Psoas muscle (tissue), 8 donors: ENCODE data around the gene FGF21. TPM values are rescaled to one million over a fixed set of nuclear protein-coding genes. Genes with fewer than 3 reads are reported as not detected.
A peak's percentile ranks its signal among the peaks of the same experiment; 100 is the strongest.

Source experiments
- ATAC-seq, 4 donors: fragments of 200-7000 bp; cut with Tn5 transposase; one replicate each; pipeline ENCODE4 v1.9.1; 2020; ENCODE audit warnings: moderate library complexity in 3 of 4, mild to moderate bottlenecking in 2 of 4
- DNase-seq, 2 donors: peaks; one replicate each; pipeline ENCODE4 v3.0.0-alpha.2; 2020
- H3K27ac ChIP-seq: fragments of 200-600 bp; one replicate; pipeline ENCODE4 v1.8.0; 2022
- H3K27me3 ChIP-seq, 3 donors: fragments of 200-600 bp in 1 of 3; one replicate each; pipeline versions ENCODE4 v1.6.1 to v1.8.0; 2013 to 2022; ENCODE audit warnings: low read length in 2 of 3, mild to moderate bottlenecking in 2 of 3, moderate library complexity in 1 of 3; ENCODE audit not compliant: insufficient read depth in 3 of 3
- H3K36me3 ChIP-seq, 2 donors: fragments of 200-600 bp in 1 of 2; one replicate each; pipeline versions ENCODE4 v1.6.1 to v1.8.0; 2013 to 2022; ENCODE audit warnings: low read depth in 1 of 2, mild to moderate bottlenecking in 1 of 2, moderate library complexity in 1 of 2; ENCODE audit not compliant: insufficient read depth in 1 of 2
- H3K4me1 ChIP-seq: fragments of 200-600 bp; one replicate; pipeline ENCODE4 v1.8.0; 2022
- H3K4me3 ChIP-seq: fragments of 200-600 bp; one replicate; pipeline ENCODE4 v1.8.0; 2022; ENCODE audit warnings: mild to moderate bottlenecking
- H3K9me3 ChIP-seq: fragments of 200-600 bp; one replicate; pipeline ENCODE4 v1.8.0; 2022
- CTCF ChIP-seq: fragments of 200-600 bp; IDR thresholded peaks from one replicate; pipeline ENCODE4 v1.8.0; 2022; ENCODE audit warnings: antibody characterized with exemption
- WGBS, 3 donors: extraction: QIAGEN DNeasy Blood & Tissue Kit; methylation state at CpG; one replicate each; pipeline versions ENCODE4 v1.1.6 to v1.1.7; 2013; 5-methylcytosine and 5-hydroxymethylcytosine counted together
- intact Hi-C, 2 donors: fragments of 100-400 bp; cut with DNase I; formaldehyde crosslinking; loops; one replicate each; pipeline versions ENCODE4 v1.11.0 to v1.14.2; 2022
- long read RNA-seq, 2 donors: library from polyadenylated mRNA; unstranded; transcript quantifications; one replicate each; pipeline ENCODE4 v2.0.0, GENCODE V29; 2021
- polyA plus RNA-seq, 3 donors: library from polyadenylated mRNA; stranded (reverse); fragments of 200-250 nt; gene quantifications; one replicate each; pipeline ENCODE4 v1.2.3, GENCODE V29; 2013
- total RNA-seq, 4 donors: library from RNA; stranded (reverse); fragmentation: NEBNext Ultra II Directional in 2 of 4; extraction: Animal tissue kit (Norgen Biotek cat#: 25700) in 2 of 4; gene quantifications; one replicate each; pipeline versions ENCODE4 v1.2.1 to v1.2.4, GENCODE V29; 2021 to 2023
- donor health status: healthy with polysubstance abuse.
- donor health status: DM: no; HTN: no; CAD: no; lungs with moderate emphysema.
- donor health status: Bipolar disorder and iron deficiency.
- donor health status: healthy.
- donor health status: DM: yes; HTN: yes; CAD: no.
- donor health status: DM: no; HTN: no; CAD: no.
- donor health status: DM: no; HTN: no; CAD: no.
- donor health status: DM: yes; HTN: yes; CAD: no.

The FGF21 gene
- total RNA-seq (1 to 10 TPM in 2 of 4 donors, not detected in 2; 1.7 to 6.2 TPM), polyA plus RNA-seq (under 1 TPM in 2 of 3 donors, not detected in 1; 0.06 to 0.31 TPM)
- long read RNA-seq, donor 1: 0 reads
- long read RNA-seq, donor 2: 0 reads

- Histone ChIP-seq H3K27ac (no peak within 1 kb of the TSS), H3K27me3 (no peaks in the 10 kb centered on the region), H3K4me1 (peaks cover 23% of the 10 kb centered on the region), H3K36me3 (no peaks in the 10 kb centered on the region), H3K9me3 (no peaks in the 10 kb centered on the region), H3K4me3 (no peak within 1 kb of the TSS)
- no peak for TF ChIP-seq CTCF
- 40 to 63% (median 43%) methylated on average over 4 of the region's 4 CpGs for WGBS, 3 donors
- intact Hi-C loops: no loop called here
- peak; percentile 60 to 78 for DNase-seq
- peak; percentile 60 to 76 (median 68) for ATAC-seq
Observed at GRCh38 chr19:48755084-48755641, at the start of gene FGF21. FGF21 (plus strand) TSS chr19:48755524; CDS start chr19:48756237, 713 bp downstream.

GRCh38 chr19:48708471-48708870 lies 46.9 kb upstream of the FGF21 start:
- TF ChIP-seq CTCF: no peak
- 34 to 46% (median 45%) methylated on average over 11 of the region's 11 CpGs for WGBS, 3 donors
- Histone ChIP-seq H3K36me3 (peaks cover 0 to 14% of the 10 kb centered on the region in 2 donors), H3K27me3 (no peaks in the 10 kb centered on the region), H3K4me1 (peaks cover 5% of the 10 kb centered on the region), H3K27ac (no peak overlapping the region), H3K4me3 (no peak overlapping the region), H3K9me3 (no peaks in the 10 kb centered on the region)
- DNase-seq (no peak), ATAC-seq (peak in 1 of 4 donors; percentile 21)
- intact Hi-C loops: loop anchor here in 1 of 2 donors (5.0 kb wide), 1 partner anchor 56 kb away; no protein-coding TSS in a partner anchor

- no peak for TF ChIP-seq CTCF
- Histone ChIP-seq H3K36me3 (peaks cover 0 to 17% of the 10 kb centered on the region in 2 donors), H3K4me3 (no peak overlapping the region), H3K27ac (no peak overlapping the region), H3K4me1 (peaks cover 21% of the 10 kb centered on the region), H3K9me3 (no peaks in the 10 kb centered on the region), H3K27me3 (no peaks in the 10 kb centered on the region)
- 51 to 65% (median 61%) methylated on average over 4 of the region's 4 CpGs for WGBS, 3 donors
- no peak for DNase-seq
- intact Hi-C loops: loop anchor here in 1 of 2 donors (5.0 kb wide), 1 partner anchor 34 kb away; no protein-coding TSS in a partner anchor
- ATAC-seq: no peak
Observed at GRCh38 chr19:48711106-48711662, 44.1 kb upstream of the FGF21 start.

GRCh38 chr19:48713041-48713863 lies 42.1 kb upstream of the FGF21 start:
- ATAC-seq: no peak

More at GRCh38 chr19:48713041-48713863, 42.1 kb upstream of the FGF21 start:
- H3K36me3 ChIP-seq: peaks cover 0 to 17% of the 10 kb centered on the region in 2 donors
- H3K4me1 ChIP-seq: peaks cover 35% of the 10 kb centered on the region
- TF ChIP-seq CTCF: no peak
- H3K27me3 ChIP-seq: no peaks in the 10 kb centered on the region
- no peaks in the 10 kb centered on the region for H3K9me3 ChIP-seq
- H3K27ac ChIP-seq: peak overlapping the region; percentile 91
- peak in 1 of 2 donors; percentile 53 for DNase-seq
- H3K4me3 ChIP-seq: peak overlapping the region; percentile 78
- intact Hi-C loops: loop anchor here in 1 of 2 donors (5.0 kb wide), 1 partner anchor 36 kb away; no protein-coding TSS in a partner anchor
- 43 to 48% (median 46%) methylated on average over 24 to 25 of the region's 25 CpGs for WGBS, 3 donors
